Lung (tissue), 12 donors: ENCODE data around the gene CR1L. TPM values are rescaled to one million over a fixed set of nuclear protein-coding genes. Genes with fewer than 3 reads are reported as not detected.
"Not testable (repeated sequence)": the region's sequence is repeated elsewhere in the genome, so short reads cannot be mapped to it uniquely, and the experiment has no call there.

Experiments used
- ATAC-seq: fragments of 200-7000 bp; cut with Tn5 transposase; one replicate; pipeline ENCODE4 v1.9.1; 2020; ENCODE audit warnings: moderate number of reproducible peaks; ENCODE audit not compliant: insufficient read depth, low FRiP score
- DNase-seq, 3 donors: peaks; one replicate each; pipeline ENCODE4 v3.0.0-alpha.2; 2013 to 2017
- H3K27ac ChIP-seq, 2 donors: one replicate each; pipeline ENCODE4 v1.5.1; 2013; ENCODE audit warnings: mild to moderate bottlenecking in 2 of 2, moderate library complexity in 2 of 2, control low read depth in 1 of 2, inconsistent platforms in 1 of 2, low read depth in 1 of 2, low read length in 1 of 2
- H3K27me3 ChIP-seq, 3 donors: one replicate each; pipeline ENCODE4 v1.5.1; 2013; ENCODE audit warnings: low read length in 2 of 3; ENCODE audit not compliant: control insufficient read depth in 3 of 3, insufficient read depth in 3 of 3
- H3K36me3 ChIP-seq, 4 donors: one replicate each; pipeline ENCODE4 v1.5.1; 2013; ENCODE audit warnings: low read length in 4 of 4, mild to moderate bottlenecking in 1 of 4, moderate library complexity in 1 of 4; ENCODE audit not compliant: control insufficient read depth in 4 of 4, insufficient read depth in 4 of 4
- H3K4me1 ChIP-seq, 5 donors: one replicate each; pipeline ENCODE4 v1.5.1; 2013; ENCODE audit warnings: low read length in 5 of 5, mild to moderate bottlenecking in 2 of 5, moderate library complexity in 1 of 5; ENCODE audit not compliant: control insufficient read depth in 5 of 5, insufficient read depth in 5 of 5
- H3K4me3 ChIP-seq: one replicate; pipeline ENCODE4 v1.5.1; 2013; ENCODE audit warnings: mild to moderate bottlenecking, control low read depth, moderate library complexity
- H3K9ac ChIP-seq, 2 donors: one replicate each; pipeline ENCODE4 v1.5.1; 2013; ENCODE audit warnings: low read length in 2 of 2, control low read depth in 1 of 2; ENCODE audit not compliant: insufficient read depth in 1 of 2
- H3K9me3 ChIP-seq, 4 donors: one replicate each; pipeline ENCODE4 v1.5.1; 2013; ENCODE audit warnings: low read length in 3 of 4, mild to moderate bottlenecking in 1 of 4, moderate library complexity in 1 of 4; ENCODE audit not compliant: control insufficient read depth in 4 of 4, insufficient read depth in 3 of 4
- WGBS, 2 donors: extraction: QIAGEN DNeasy Blood & Tissue Kit; methylation state at CpG; one replicate each; pipeline ENCODE4 v1.1.7; 2013; 5-methylcytosine and 5-hydroxymethylcytosine counted together
- polyA plus RNA-seq, 2 donors: library from polyadenylated mRNA; stranded (reverse); fragments of 200-250 nt; gene quantifications; one replicate each; pipeline ENCODE4 v1.2.1, GENCODE V29; 2013
- total RNA-seq, 2 donors: library from RNA; depleted of rRNA in 1 of 2; stranded (reverse); fragments of >200 nt in 1 of 2; gene quantifications; one replicate each; pipeline ENCODE4 v1.2.1, GENCODE V29; 2014 to 2021
- TF ChIP-seq, protein P1 (sequence below): IDR thresholded peaks from 2 replicates; pipeline ENCODE4 v1.5.1; 2012; ENCODE audit warnings: mild to moderate bottlenecking; ENCODE audit errors: control extremely low read depth, extremely low read depth
- donor health status: control.
- donor health status: control.
- donor health status: Bipolar disorder and iron deficiency.
- donor health status: healthy.
- donor health status: DM: yes; HTN: yes; CAD: no.

Gene CR1L
- total and polyA plus RNA-seq, 4 donors = 0.28 to 2.6 (median 0.94) TPM

DNA sequence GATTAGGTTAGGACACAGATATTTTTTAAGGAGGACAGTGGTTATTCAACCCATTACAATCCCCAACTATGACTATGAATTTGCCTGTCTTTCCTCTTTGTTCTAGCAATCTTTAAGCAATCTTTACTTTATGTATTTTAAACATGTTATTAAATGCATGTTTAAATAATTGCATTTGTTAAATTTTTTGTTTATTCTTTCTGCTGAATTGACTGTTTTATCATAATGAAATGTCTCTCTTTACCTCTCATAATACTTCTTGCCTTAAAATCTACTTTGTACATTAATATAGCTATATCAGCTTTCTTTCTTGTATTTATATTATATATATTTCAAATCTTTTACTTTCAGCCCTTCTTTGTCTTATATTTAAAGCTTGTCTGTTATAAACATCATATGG is 46.1 kb downstream of the CR1L start:
- Histone ChIP-seq H3K27me3 (peaks cover 0 to 2% (median 0%) of the 10 kb centered on the region in 3 donors), H3K27ac (no peak overlapping the region), H3K36me3 (no peaks in the 10 kb centered on the region), H3K4me1 (no peaks in the 10 kb centered on the region), H3K9ac (no peak overlapping the region), H3K4me3 (no peak overlapping the region), H3K9me3 (no peaks in the 10 kb centered on the region)
- no peak for ATAC-seq
- no peak for DNase-seq
- TF ChIP-seq, protein P1, sequence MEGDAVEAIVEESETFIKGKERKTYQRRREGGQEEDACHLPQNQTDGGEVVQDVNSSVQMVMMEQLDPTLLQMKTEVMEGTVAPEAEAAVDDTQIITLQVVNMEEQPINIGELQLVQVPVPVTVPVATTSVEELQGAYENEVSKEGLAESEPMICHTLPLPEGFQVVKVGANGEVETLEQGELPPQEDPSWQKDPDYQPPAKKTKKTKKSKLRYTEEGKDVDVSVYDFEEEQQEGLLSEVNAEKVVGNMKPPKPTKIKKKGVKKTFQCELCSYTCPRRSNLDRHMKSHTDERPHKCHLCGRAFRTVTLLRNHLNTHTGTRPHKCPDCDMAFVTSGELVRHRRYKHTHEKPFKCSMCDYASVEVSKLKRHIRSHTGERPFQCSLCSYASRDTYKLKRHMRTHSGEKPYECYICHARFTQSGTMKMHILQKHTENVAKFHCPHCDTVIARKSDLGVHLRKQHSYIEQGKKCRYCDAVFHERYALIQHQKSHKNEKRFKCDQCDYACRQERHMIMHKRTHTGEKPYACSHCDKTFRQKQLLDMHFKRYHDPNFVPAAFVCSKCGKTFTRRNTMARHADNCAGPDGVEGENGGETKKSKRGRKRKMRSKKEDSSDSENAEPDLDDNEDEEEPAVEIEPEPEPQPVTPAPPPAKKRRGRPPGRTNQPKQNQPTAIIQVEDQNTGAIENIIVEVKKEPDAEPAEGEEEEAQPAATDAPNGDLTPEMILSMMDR = no peak

DNA sequence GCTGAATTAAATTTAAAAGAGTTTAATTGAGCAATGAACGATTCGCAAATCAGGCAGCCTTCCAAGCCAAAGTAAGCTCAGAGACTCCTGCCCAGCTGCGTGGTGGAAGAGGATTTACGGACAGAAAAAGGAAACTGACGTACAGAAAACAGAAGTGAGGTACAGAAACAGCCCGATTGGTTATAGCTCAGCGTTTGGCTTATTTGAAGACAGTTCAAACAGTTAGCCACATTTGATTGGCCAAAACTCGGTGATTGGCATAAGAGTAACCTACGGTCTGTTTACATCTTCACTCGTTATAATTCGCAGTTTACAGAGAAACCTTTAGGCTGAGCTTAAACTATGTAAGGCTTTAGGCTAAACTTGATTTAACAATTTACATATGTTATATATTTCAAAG is 46.9 kb downstream of the CR1L start:
- Histone ChIP-seq H3K36me3 (no peaks in the 10 kb centered on the region), H3K9me3 (no peaks in the 10 kb centered on the region), H3K27me3 (peaks cover 0 to 2% (median 0%) of the 10 kb centered on the region in 3 donors), H3K4me1 (no peaks in the 10 kb centered on the region), H3K9ac (no peak overlapping the region), H3K27ac (no peak overlapping the region), H3K4me3 (no peak overlapping the region)
- no peak for ATAC-seq
- no peak for DNase-seq
- WGBS, 2 donors = 65 to 78% methylated on average over 11 of the region's 11 CpGs
- TF ChIP-seq, protein P1 = no peak

DNA sequence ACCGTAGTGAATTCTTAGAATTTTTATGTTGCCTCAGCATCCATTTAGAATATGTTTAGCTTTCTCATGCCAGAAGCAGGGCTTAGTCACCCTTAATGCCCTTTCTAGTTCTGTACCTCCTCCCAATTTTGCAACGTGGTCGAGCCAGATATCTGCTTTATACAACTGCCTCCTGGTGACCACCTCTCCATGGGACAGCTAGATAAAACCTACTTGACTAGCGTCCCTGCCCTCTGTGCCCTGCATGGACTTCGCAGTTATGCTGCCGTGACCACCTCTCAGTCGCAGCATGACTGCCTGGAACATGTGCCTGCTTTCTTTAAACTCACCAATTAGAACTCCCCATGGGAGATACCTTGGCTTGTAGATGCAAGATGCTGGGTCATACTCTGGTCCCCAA is 47.4 kb downstream of the CR1L start:
- H3K27ac ChIP-seq, H3K4me1 ChIP-seq, H3K4me3 ChIP-seq, H3K36me3 ChIP-seq, H3K27me3 ChIP-seq, DNase-seq, H3K9ac ChIP-seq, H3K9me3 ChIP-seq, ATAC-seq: not testable (repeated sequence)
- WGBS, 2 donors = 88 to 90% methylated on average over 7 of the region's 7 CpGs

DNA sequence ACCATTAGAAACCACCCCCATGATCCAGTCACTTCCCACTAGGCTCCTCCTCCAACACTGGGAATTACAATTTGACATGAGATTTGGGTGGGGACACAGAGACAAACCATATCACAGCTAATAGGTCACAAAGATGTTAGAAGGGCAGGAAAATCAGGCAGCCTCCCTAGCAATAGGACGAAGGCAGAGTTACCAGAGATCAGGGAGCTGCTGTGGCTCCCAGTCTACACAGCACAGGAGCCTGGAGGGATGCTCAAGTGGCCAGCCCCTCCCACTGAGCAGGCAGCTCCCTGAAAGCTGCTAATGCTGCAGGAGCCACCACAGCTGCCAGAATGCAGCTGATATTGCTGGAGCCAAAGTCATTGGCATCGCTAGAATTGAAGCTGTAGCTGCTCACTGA is 51.0 kb downstream of the CR1L start:
- ATAC-seq (no peak), DNase-seq (no peak)
- H3K27ac ChIP-seq = no peak overlapping the region
- WGBS, 2 donors = 78 to 95% methylated on average over 2 of the region's 2 CpGs
- H3K36me3 ChIP-seq = no peaks in the 10 kb centered on the region
- peaks cover 0 to 2% (median 0%) of the 10 kb centered on the region in 3 donors for H3K27me3 ChIP-seq
- H3K9ac ChIP-seq = no peak overlapping the region
- H3K9me3 ChIP-seq = no peaks in the 10 kb centered on the region
- H3K4me3 ChIP-seq = no peak overlapping the region
- TF ChIP-seq, protein P1 = no peak
- no peaks in the 10 kb centered on the region for H3K4me1 ChIP-seq
